BJ (cell line): ENCODE results near the gene VGLL4. TPM values are rescaled to one million over a fixed set of nuclear protein-coding genes. Genes with fewer than 3 reads are reported as not detected.

Experiments used
- CTCF ChIA-PET: fragments of 350-600 bp; formaldehyde crosslinking; extraction: SDS; loops from one replicate; lab custom pipeline; 2021; ENCODE audit warnings: antibody characterized with exemption, inconsistent platforms; lab: Yijun Ruan, JAX
- POLR2A ChIA-PET: fragments of 300-600 bp; sonication (Branson Sonifier 250); formaldehyde crosslinking; extraction: SDS; loops from one replicate; lab custom pipeline; 2021; ENCODE audit warnings: antibody characterized with exemption; lab: Charles Lee
- DNase-seq: peaks from one replicate; pipeline ENCODE4 v3.0.0-alpha.2; 2011; ENCODE audit warnings: low read depth
- H3K27me3 ChIP-seq: 2 replicates; pipeline ENCODE4 v1.6.0; 2011; ENCODE audit warnings: low read length; ENCODE audit not compliant: control insufficient read depth, insufficient read depth
- H3K36me3 ChIP-seq: 2 replicates; pipeline ENCODE4 v1.5.1; 2011; ENCODE audit warnings: low read length; ENCODE audit not compliant: control insufficient read depth, insufficient read depth
- H3K4me3 ChIP-seq: 2 replicates; pipeline ENCODE4 v1.5.1; 2011; ENCODE audit warnings: low read depth, mild to moderate bottlenecking, control low read depth, low read length
- CTCF ChIP-seq: IDR thresholded peaks from 2 replicates; pipeline ENCODE4 v1.5.1; 2011; ENCODE audit warnings: low read depth, mild to moderate bottlenecking, control low read depth, inconsistent platforms, low read length, moderate library complexity; ENCODE audit not compliant: insufficient read depth
- polyA plus RNA-seq: library from polyadenylated mRNA; depleted of rRNA; stranded (reverse); fragments of >200 nt; gene quantifications from 2 replicates; pipeline ENCODE4 v1.2.3, GENCODE V29; 2011

Gene VGLL4
- polyA plus RNA-seq, 1 experiment = 31.3 TPM

GRCh38 chr3:11638495-11639358, 5.0 kb downstream of the VGLL4 start:
- H3K4me3 ChIP-seq = peak overlapping the region; percentile 1; the same call in 1 of the 2 replicates
- TF ChIP-seq CTCF = no peak
- H3K27me3 ChIP-seq = no peaks in the 10 kb centered on the region
- POLR2A ChIA-PET = interaction anchor here (0.6 kb wide), 2 partner anchors 9 to 400 kb away, joined by 4 to 7 read pairs; no protein-coding TSS in a partner anchor
- 0 out of 2 replicates have a peak, but pooled peaks cover 2% of the 10 kb centered on the region for H3K36me3 ChIP-seq
- DNase-seq = no peak
- CTCF ChIA-PET = interaction anchor here (0.8 to 1.8 kb wide), 5 partner anchors 23 to 259 kb away, joined by 3 to 6 read pairs (median 3); no protein-coding TSS in a partner anchor

- Histone ChIP-seq H3K27me3 (no peaks in the 10 kb centered on the region), H3K36me3 (0 out of 2 replicates have a peak, but pooled peaks cover 2% of the 10 kb centered on the region), H3K4me3 (peak overlapping the region; percentile 1)
- peak; percentile 94 for DNase-seq
- ChIA-PET POLR2A (interaction anchor here (0.6 to 0.7 kb wide), 3 partner anchors 10 to 400 kb away, joined by 3 to 4 read pairs (median 4); no protein-coding TSS in a partner anchor), CTCF (interaction anchor here (1.4 to 1.8 kb wide), 2 partner anchors 37 to 258 kb away, joined by 3 to 6 read pairs; no protein-coding TSS in a partner anchor)
- no peak for TF ChIP-seq CTCF
Measured at GRCh38 chr3:11637901-11638458, 5.7 kb downstream of the VGLL4 start.

GRCh38 chr3:11636394-11636770, 7.3 kb downstream of the VGLL4 start:
- Histone ChIP-seq H3K4me3 (no peak overlapping the region), H3K27me3 (no peaks in the 10 kb centered on the region), H3K36me3 (0 out of 2 replicates have a peak, but pooled peaks cover 2% of the 10 kb centered on the region)
- no peak for TF ChIP-seq CTCF
- ChIA-PET POLR2A (no interaction called here), CTCF (interaction anchor here (1.7 kb wide), 1 partner anchor 12 kb away, joined by 5 read pairs; no protein-coding TSS in a partner anchor)
- no peak for DNase-seq

GRCh38 chr3:11635680-11636393, 7.9 kb downstream of the VGLL4 start:
- H3K27me3 ChIP-seq = no peaks in the 10 kb centered on the region
- DNase-seq = no peak
- H3K36me3 ChIP-seq = 0 out of 2 replicates have a peak, but pooled peaks cover 2% of the 10 kb centered on the region
- ChIA-PET POLR2A (no interaction called here), CTCF (interaction anchor here (0.8 to 1.7 kb wide), 2 partner anchors 11 to 413 kb away, joined by 3 to 5 read pairs; no protein-coding TSS in a partner anchor)
- TF ChIP-seq CTCF = no peak
- no peak overlapping the region for H3K4me3 ChIP-seq
